AG04449 (cell line): ENCODE measurements around the gene PALLD.

Source experiments
- CTCF ChIA-PET: fragments of 350-600 bp; formaldehyde crosslinking; extraction: SDS; loops from one replicate; lab custom pipeline; 2021; ENCODE audit warnings: antibody characterized with exemption; lab: Yijun Ruan, JAX
- POLR2A ChIA-PET: fragments of 400-600, 350-600 bp; formaldehyde crosslinking; extraction: SDS; loops from one replicate; lab custom pipeline; 2020; ENCODE audit warnings: antibody characterized with exemption, inconsistent platforms; lab: Yijun Ruan, JAX
- DNase-seq: peaks from one replicate; pipeline ENCODE4 v3.0.0-alpha.2; 2010; ENCODE audit warnings: low read depth, low spot score
- H3K4me3 ChIP-seq: 2 replicates; pipeline ENCODE4 v1.5.1; 2011; ENCODE audit warnings: low read depth, mild to moderate bottlenecking, control low read depth, low read length
- TF ChIP-seq, protein P1 (sequence below): IDR thresholded peaks from one replicate; pipeline ENCODE4 v1.5.1; 2011; ENCODE audit warnings: mild to moderate bottlenecking, moderate library complexity, low read length, control low read depth, inconsistent platforms; ENCODE audit not compliant: insufficient read depth; ENCODE audit errors: missing control alignments

PALLD gene

DNA sequence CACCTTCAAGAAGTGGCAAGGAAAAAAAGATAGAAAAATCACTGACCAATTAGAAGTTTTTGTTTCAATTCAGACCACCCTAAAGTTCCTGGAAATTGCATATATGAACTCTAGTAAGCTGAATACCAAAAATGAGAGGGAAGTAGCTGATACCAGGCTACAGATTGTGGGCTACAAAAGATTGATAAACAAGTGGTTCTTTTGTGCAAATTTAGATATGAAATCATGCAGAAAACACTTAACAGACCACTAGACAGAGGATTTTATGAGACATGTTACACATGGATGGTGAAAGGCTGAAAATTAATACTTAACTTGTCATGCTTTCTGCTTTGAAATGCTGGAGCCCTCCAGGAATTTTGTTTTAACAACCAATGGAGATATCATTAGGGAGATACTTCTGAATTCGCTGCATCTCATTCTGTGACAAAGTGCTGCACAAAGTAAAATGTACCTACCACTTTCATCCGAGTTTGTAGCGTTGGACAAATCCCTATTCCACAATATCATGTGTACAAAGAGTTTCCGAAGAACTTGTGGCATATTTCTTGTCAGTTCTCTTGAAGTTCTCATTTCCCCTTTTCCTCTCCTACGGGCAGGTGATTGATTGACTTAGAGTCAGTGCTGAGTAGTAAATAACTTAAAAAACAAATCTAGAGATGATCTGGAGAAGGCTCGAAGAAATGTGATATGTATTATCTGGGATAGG lies 235.0 kb downstream of the PALLD start:
- POLR2A ChIA-PET = interaction anchor here (0.6 kb wide), 1 partner anchor 151 kb away, joined by 3 read pairs; no protein-coding TSS in a partner anchor
- TF ChIP-seq, protein P1, sequence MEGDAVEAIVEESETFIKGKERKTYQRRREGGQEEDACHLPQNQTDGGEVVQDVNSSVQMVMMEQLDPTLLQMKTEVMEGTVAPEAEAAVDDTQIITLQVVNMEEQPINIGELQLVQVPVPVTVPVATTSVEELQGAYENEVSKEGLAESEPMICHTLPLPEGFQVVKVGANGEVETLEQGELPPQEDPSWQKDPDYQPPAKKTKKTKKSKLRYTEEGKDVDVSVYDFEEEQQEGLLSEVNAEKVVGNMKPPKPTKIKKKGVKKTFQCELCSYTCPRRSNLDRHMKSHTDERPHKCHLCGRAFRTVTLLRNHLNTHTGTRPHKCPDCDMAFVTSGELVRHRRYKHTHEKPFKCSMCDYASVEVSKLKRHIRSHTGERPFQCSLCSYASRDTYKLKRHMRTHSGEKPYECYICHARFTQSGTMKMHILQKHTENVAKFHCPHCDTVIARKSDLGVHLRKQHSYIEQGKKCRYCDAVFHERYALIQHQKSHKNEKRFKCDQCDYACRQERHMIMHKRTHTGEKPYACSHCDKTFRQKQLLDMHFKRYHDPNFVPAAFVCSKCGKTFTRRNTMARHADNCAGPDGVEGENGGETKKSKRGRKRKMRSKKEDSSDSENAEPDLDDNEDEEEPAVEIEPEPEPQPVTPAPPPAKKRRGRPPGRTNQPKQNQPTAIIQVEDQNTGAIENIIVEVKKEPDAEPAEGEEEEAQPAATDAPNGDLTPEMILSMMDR = no peak
- no peak for DNase-seq

DNA sequence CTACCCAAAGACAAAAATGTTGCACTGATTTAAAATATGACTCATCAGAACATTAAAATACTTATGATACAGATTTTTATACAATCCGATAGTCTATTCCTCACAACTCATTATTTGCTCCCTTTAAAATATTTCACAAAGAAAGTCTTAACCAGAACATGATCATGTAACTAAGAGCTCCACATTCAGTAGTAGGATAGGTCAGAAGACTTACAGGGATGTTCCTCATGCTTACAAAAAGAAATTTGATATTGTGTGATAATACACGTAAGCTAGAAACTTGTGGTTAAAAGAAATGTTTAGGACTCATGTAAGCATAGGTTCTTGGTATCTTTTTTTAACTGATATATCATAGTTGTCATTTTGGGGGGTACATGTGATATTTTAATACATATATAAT lies 235.9 kb downstream of the PALLD start:
- TF ChIP-seq, protein P1 = no peak
- ChIA-PET POLR2A (interaction anchor here (0.6 kb wide), 1 partner anchor 150 kb away, joined by 3 read pairs; no protein-coding TSS in a partner anchor), CTCF (interaction anchor here (0.9 kb wide), 1 partner anchor 20 kb away, joined by 3 read pairs; no protein-coding TSS in a partner anchor)
- no peak overlapping the region for H3K4me3 ChIP-seq
- no peak for DNase-seq

More for the DNA sequence above, 235.0 kb downstream of the PALLD start:
- H3K4me3 ChIP-seq = no peak overlapping the region
- CTCF ChIA-PET = no interaction called here

DNA sequence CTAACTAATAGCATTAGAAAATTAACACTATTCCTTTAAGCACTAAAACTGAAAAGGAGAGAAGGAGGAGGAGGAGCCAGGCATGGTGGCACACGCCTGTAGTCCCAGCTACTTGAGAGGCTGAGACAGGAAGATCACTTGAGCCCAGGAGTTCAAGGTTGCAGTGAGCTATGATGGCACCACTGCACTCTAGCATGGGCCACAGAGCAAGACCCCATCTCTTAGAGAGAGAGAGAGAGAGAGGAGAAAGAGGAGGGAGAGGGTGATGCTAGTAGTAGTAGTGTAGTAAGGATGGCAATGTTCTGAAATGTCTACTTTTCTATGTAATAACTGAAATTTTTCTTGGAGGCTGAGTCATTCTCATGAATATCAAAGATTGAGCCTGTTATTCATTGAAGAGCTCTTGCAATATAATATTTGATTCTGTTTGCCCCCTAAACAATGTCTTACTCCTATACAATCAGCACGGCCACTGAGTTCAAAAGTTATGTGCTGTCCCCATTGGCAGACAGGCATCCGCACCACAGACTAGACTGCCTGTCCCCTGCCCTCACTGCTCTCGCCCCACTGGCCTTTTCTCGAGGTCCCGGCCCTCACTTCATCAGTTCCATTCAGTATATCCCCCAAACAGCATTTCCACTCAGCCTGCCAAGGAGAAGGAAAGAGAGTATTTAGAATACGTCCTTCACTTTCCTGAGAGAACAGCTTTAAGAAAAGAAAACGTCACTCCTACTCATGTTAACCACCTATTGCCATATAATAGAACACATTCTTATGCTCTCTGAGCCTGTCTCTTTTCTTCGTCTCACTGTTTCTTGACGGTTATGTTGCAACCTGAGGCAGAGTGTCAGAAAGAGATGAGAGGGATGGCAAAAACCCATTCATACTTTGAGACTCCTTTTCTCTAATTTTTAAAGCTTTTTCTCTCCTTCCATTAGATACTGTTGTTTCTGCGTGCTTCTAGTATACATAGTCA lies 238.1 kb downstream of the PALLD start:
- DNase-seq = no peak
- ChIA-PET POLR2A (no interaction called here), CTCF (interaction anchor here (0.6 to 1.6 kb wide), 4 partner anchors 100 to 275 kb away, joined by 3 read pairs; partner anchors contain the start of gene CBR4)
- H3K4me3 ChIP-seq = no peak overlapping the region
- TF ChIP-seq, protein P1 = no peak

DNA sequence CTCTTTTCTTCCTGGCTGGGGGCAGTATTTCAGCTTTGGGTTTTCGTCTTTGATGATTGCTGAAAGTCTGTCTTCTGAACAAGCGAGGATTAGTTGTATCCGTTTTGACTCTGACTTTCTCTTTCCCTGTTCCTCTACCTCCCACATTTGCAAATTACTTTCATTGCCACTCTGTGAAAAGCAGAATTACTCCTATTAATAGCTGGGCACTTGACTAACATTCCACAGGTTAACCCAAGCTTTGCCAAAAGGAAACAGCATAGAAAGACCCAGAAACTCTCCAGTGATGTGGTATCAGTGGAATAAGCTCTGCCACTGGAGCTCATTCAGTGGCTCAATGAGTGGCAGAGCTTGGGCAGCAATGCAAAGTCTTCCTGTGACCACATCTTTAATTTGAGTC lies 238.9 kb downstream of the PALLD start:
- ChIA-PET CTCF (interaction anchor here (0.6 to 0.7 kb wide), 2 partner anchors 100 to 274 kb away, joined by 3 read pairs; partner anchors contain the start of gene CBR4), POLR2A (no interaction called here)
- no peak overlapping the region for H3K4me3 ChIP-seq
- DNase-seq = no peak
- TF ChIP-seq, protein P1 = no peak

DNA sequence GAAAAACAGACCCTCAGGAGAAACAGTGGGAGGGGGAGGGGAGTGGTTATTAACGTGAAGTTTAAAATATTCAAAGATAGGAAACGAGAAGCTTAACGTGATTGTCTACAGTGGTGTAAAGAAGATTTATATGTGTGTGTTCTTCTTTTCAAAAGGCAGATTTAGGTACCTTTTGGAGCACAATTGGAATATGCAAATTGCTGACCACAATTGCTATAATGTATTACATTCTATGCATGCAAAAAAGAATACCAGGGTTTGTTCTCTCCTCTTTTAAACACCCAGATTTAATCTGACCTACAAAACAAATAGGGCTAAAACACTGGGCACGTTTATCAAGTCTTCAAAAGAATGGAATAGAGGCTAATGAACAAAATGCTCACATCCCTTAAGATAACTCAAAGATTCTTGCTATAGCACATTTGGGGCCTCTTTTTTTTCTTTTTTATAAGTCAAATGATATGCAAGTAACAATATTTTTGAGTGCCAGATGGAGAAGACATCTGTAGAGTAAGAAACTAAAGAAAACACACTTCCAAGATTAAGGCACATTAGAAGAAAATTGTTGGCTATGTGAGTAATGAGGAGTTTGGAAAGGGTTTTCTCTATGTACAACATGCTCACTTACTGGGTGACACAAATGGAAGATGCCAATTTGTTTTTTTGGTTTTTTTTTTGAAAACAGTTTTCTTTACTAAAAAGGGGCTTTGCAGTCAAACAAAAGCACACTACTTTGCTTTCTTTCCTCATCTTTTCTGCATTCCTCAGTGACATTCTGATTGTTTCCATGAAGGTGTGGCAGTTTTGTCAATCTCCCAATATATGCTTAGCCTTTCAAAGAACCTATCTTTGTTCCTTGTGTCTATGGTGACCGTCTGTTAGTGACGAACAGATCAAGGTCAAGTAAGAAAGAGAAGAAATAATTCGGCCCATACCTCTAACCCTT lies 240.3 kb downstream of the PALLD start:
- DNase-seq = no peak
- ChIA-PET POLR2A (no interaction called here), CTCF (no interaction called here)
- no peak overlapping the region for H3K4me3 ChIP-seq
- TF ChIP-seq, protein P1 = no peak
